ENCODE measurements around the gene PRMT7.
A peak's percentile ranks its signal among the peaks of the same experiment; 100 is the strongest.

The PRMT7 gene

GRCh38 chr16:68377667-68378393 lies 67.0 kb downstream of the PRMT7 start:
- no peak for DNase-seq

- no peak for DNase-seq
These were observed 67.9 kb downstream of the PRMT7 start for GRCh38 chr16:68378436-68379415.

DNA sequence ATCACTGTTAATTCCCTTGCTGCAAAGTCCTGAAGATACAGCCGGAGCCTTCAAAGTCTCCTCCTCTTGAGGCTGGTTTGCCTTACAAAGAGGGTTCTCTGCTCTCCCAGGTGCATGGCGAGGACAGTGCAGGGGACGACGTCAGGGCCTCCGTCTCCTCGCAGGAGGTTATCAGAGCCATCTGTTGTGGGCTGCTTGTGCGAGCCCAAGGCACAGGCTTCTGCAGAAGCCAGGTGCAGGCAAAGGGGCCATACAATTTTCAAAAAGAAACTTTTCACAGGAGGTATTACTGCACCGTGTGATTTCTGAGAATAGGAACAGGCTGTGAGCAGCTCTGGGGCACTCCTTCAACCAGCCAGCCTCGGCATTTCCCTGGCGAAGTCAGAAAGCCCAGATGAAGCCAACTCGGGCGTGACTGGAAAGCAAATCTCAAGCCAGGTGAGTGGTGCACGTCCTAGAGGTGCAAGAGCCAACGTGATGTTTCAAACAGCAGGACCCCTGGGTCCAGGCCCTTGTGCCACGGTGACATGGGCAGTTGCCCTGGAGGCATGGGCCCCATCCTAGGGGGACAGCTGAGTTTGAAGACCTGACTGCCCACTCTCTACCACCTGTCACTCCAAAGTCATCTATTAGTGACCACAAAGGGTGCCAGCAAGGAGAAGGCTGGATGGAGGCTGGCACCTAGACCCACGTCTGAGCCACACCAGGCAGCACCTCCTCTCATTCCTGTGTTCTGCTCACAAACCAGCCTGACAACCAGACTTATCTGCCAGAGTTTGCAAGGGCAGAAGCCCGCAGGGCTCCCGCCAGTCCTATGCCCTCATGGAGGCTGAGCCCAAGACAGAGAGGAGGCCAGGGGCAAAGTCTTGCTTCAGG lies 68.9 kb downstream of the PRMT7 start:
- DNase-seq, result peak in 1 of 5 donors; percentile 47

DNA sequence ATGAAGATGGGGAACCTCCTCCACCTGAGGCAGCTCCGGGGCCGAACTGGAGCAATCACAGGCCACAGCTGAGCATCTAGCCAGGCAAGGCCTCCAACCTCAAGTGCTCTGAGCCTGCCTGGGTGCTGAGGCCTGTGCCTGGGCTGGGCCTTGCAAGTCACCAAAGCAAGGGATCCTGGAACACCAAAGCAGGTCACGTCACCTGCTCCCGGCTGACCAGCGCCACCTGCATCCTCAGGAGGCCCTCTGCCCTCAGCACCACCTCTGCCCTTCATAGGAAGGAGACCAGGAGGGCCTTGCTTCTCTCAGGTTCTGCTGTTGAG lies 69.5 kb downstream of the PRMT7 start:
- no peak for DNase-seq

DNA sequence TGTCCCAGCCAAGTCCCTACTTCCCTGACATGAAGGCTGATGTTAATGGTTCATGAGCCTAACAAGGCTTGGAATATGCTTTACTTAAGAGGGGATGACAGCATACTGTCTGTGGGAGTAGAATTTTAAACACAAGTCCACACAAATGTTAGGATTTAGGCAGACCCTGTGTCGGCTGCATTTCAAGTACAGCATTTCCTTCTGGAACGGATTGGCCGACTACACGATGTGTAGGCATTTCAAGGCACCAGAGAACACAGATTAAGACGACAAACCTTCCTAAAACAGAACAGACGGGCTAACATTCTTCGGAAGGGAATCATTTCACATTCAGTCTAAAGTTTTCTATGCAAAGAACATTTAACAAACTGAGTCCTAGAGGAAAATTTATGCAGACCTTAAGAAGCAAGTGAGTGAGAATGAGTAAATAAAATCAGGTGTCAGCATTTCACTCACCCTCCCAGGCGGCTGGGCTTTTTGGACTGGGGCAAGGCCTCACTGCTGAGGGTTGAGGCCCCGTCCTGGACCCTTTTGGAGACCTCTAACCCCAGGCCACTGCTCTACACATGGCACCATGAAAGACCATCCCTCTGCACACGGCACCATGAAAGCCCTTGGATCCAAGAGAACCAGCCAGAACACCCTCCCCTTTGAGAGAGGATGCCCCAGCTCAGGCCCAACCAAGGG lies 70.0 kb downstream of the PRMT7 start:
- no peak for DNase-seq

DNA sequence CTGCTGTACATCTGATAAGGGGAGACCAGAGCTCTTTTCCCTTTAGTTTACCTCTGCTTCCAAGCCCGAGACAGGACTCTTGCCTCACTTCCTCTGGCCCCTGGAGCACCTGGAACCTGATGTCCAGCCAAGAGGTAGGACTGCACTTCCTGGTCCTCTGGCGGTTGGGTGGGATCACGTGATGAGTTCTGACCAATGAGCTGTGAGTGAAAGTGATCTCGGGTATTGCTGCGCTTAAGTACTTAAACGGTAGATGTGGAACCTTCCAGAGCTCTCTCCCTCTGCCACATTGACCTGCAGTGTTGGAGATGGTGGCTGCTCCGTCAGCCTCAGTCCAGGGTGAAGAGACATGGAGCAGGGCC lies 70.5 kb downstream of the PRMT7 start:
- no peak for DNase-seq

- DNase-seq, result no peak
These were observed 71.5 kb downstream of the PRMT7 start for GRCh38 chr16:68382296-68382718.

GRCh38 chr16:68383858-68384257 lies 73.0 kb downstream of the PRMT7 start:
- DNase-seq, result no peak

GRCh38 chr16:68384288-68385161 lies 73.7 kb downstream of the PRMT7 start:
- no peak for DNase-seq

- DNase-seq, result no peak
These were observed 74.6 kb downstream of the PRMT7 start for GRCh38 chr16:68385371-68385770.

DNA sequence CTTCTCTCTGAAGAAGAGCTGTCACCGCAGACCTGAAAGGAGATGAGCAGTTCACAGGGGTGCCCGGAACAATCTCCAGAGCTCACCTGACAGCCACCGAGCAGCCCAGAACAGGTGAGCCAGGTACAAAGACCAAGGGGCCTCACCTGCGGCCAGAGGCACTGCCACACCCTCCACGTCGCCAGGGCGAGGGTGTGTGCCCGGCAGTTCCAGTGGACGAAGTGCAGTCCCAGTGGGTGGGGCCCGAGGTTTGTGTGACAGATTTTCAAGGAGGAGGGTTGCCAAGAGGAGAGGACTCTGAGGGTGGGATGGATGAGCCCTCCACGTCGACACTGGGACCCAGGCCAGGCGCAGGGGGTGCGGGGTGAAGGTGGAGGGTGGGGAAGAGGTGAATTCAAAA lies 75.8 kb downstream of the PRMT7 start:
- no peak for DNase-seq

DNA sequence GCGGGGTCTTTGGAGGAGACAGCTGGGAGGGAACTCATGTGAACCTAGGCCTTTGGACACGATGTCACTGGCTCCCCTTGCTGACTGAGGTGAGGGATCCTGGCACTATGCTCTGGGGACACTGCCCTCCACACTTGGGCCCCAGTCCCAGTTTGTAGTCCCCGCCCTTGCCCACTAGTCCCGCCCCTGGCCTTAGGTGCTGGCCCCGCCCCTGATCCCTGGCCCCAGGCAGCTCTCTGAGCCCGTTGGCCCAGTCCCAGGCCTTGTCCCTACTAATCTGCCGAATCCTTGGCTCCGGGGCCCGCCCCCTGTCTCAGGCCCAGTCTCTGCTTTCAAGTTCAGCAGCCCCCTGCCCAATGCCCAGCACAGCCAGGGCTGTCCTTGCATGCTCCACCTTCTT lies 76.5 kb downstream of the PRMT7 start:
- no peak for DNase-seq

DNA sequence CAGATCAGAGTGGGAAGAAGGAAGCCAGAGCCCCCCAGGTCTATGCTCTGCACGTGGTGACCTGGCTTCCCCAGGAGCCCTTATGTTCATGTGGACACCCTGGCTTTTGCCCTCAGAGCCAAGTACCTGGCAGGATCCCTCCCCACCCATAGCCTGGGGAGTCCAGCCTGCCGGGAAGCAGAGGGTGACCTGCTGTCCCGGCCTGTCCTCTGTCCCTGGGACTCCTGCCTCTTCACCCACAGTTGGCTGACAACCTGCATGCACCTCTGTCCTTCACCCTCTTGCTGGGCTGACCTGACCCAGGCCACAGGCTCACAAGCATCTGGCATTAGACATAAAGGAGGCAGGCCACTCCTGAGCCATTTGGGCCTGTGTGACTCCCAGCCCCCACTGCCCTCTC lies 77.3 kb downstream of the PRMT7 start:
- no peak for DNase-seq

GRCh38 chr16:68389006-68389405 lies 78.2 kb downstream of the PRMT7 start:
- DNase-seq, result no peak

DNA sequence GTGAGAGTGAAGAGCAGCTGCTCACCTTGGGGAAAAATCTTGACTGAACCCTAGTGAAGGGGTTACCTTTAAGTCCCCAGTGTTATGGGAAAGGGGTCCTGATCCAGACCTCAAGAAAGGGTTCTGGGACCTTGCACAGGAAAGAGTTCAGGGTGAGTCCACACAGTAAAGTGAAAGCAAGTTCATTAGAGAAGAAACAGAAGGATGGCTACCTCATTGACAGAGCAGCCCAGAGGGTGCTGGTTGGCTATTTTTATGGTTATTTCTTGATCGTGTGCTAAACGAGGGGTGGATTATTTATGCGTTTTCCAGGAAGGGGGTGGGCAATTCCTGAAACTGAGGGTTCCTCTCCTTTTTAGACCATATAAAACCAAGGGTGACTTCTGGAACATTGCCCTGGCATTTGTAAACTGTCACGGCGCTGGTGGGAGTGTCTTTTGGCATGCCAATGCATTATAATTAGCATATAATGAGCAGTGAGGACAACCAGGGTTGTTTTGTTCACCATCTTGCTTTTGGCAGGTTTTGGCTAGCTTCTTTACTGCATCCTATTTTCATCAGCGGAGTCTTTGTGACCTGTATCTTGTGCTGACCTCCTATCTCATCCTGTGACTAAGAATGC lies 79.0 kb downstream of the PRMT7 start:
- DNase-seq, result no peak

DNA sequence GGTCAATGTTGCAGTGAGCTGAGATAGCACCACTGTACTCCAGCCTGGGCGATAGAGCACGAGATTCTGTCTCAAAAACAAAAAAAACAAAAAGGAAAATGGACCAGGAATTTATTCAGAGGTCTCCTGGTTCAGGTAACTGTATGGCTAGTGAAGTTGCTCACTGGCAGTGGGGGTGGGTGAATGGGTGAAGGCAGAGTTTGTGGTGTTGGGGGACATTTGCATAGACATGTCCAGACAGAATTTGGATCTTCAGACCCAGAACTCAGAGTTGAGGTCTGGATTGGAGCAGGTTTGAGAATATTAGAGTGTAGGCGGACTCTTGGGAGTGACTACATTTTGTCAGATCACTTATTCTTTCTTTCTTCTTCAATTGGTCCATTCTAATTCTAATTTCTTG lies 82.5 kb downstream of the PRMT7 start:
- no peak for DNase-seq

DNA sequence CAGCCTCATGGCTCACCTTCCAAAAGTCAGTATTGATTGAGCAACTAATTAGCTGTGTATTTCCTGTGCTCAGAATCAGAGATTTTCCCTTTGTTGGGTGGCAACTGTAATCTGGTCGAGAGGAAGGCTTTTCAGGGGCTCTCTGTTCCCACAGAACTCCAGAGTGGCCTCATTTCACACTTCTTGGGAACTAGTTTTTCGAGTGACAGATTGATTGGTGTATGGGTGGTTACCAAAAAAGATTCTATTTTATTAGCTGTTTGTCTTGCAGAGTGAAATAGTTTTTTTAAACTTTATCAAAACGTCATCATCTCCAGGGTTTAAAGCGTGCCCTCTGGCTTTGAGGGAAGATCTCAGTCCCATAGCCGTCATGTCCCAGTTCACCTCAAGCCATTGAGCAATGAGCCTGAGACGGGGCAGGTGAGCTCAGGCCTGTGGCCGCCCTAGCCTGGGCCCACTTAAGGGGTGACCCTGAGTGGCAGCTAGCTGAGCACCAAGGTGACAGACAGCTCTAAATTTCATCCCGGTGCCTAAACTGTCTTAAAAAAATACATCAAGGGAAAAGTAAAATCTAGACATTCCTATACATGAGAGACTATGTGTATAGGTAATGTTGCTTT lies 84.5 kb downstream of the PRMT7 start:
- no peak for DNase-seq

DNA sequence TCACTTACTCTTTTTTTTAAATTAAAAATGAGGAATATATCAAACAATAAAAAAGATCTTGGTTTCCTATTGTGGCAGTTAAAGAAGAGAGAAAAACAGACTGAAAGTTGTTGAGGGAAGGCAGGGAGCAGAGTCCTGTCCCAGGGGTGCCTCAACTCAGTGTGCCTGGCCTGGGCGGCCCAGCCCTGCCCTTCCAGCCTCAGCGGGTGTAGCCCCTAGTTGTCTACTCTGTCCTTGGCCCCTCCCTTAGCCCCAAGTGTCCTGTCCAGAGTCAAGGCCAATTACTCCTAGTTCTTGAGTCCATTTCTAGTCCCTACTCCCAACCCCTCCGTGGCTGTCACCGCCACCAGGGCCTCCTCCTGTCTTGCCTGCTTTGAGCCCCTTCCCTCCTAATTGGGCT lies 85.0 kb downstream of the PRMT7 start:
- DNase-seq, result no peak

- peak in 4 of 5 donors; percentile 36 to 56 (median 44) for DNase-seq
These were observed 85.7 kb downstream of the PRMT7 start for GRCh38 chr16:68396481-68396880.

DNA sequence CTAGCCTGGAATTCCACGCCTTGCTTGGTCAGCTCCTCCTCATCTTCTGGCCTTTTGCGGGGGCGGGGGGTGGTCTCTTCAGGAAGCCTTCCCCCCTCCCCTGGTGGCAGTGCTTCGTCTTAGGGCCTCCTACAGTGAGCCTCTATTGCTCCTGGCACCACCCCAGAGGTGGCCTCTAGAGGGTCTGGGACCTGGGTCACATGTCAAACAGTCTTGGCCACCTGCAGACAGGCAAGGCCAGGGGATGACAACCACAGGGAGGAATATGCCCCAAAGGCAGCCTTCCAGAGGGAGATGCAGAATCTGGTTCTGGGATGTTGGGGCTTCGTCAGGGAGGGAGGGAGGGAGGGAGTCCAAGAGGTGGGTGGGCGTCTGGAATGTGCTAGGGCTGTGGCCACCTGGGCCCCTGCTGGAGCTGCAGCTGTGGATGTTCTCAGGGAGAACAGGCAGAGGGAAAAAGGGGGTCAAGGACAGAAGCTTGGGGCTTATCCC lies 86.9 kb downstream of the PRMT7 start:
- no peak for DNase-seq

Measured in T-helper 1 cell (primary cell).